Stimulated activated CD8-positive, alpha-beta memory T cell treated with anti-CD3 and anti-CD28 coated beads, Interleukin-7, amount 100 ng/mL, for 4 hours (primary cell): Measurements from ENCODE around the gene PBX1.

Experiments
- DNase-seq, 2 donors: peaks; one replicate each; pipeline ENCODE4 v3.0.0-alpha.2; 2020; ENCODE audit warnings: low read depth in 2 of 2

Gene PBX1

GRCh38 chr1:164720440-164721227, 161.7 kb downstream of the PBX1 start:
- DNase-seq = no peak

GRCh38 chr1:164721228-164721496, 162.2 kb downstream of the PBX1 start:
- no peak for DNase-seq

GRCh38 chr1:164723296-164723798, 164.4 kb downstream of the PBX1 start:
- no peak for DNase-seq

- no peak for DNase-seq
Measured at GRCh38 chr1:164725401-164725800, 166.4 kb downstream of the PBX1 start.

- DNase-seq = no peak
Measured at GRCh38 chr1:164726235-164726634, 167.3 kb downstream of the PBX1 start.

- no peak for DNase-seq
Measured at GRCh38 chr1:164728719-164729118, 169.7 kb downstream of the PBX1 start.

GRCh38 chr1:164731161-164731876, 172.3 kb downstream of the PBX1 start:
- no peak for DNase-seq

- no peak for DNase-seq
Measured at GRCh38 chr1:164733070-164733469, 174.1 kb downstream of the PBX1 start.

GRCh38 chr1:164733734-164734133, 174.8 kb downstream of the PBX1 start:
- no peak for DNase-seq

GRCh38 chr1:164735315-164736052, 176.5 kb downstream of the PBX1 start:
- no peak for DNase-seq

- no peak for DNase-seq
Measured at GRCh38 chr1:164736137-164736536, 177.2 kb downstream of the PBX1 start.

- DNase-seq = no peak
Measured at GRCh38 chr1:164739189-164739588, 180.2 kb downstream of the PBX1 start.

- no peak for DNase-seq
Measured at GRCh38 chr1:164740000-164740526, 181.1 kb downstream of the PBX1 start.

GRCh38 chr1:164742745-164743144, 183.8 kb downstream of the PBX1 start:
- no peak for DNase-seq

- no peak for DNase-seq
Measured at GRCh38 chr1:164743976-164744375, 185.0 kb downstream of the PBX1 start.

GRCh38 chr1:164745736-164746135, 186.8 kb downstream of the PBX1 start:
- no peak for DNase-seq

GRCh38 chr1:164746632-164747031, 187.6 kb downstream of the PBX1 start:
- no peak for DNase-seq

GRCh38 chr1:164748253-164748899, 189.4 kb downstream of the PBX1 start:
- no peak for DNase-seq

GRCh38 chr1:164753521-164754077, 194.6 kb downstream of the PBX1 start:
- no peak for DNase-seq

- DNase-seq = no peak
Measured at GRCh38 chr1:164754088-164754600, 195.2 kb downstream of the PBX1 start.

- DNase-seq = no peak
Measured at GRCh38 chr1:164755690-164756089, 196.7 kb downstream of the PBX1 start.
